HL-60 (cell line): ENCODE data around the gene SYCN.

Experiments used
- CTCF ChIP-seq: IDR thresholded peaks from one replicate; pipeline ENCODE4 v1.5.1; 2011; ENCODE audit warnings: low read length, control low read depth, inconsistent platforms; ENCODE audit not compliant: insufficient read depth
- POLR2AphosphoS5 ChIP-seq: IDR thresholded peaks from 2 replicates; pipeline ENCODE4 v1.6.1; 2012; ENCODE audit warnings: low read depth
- REST ChIP-seq: IDR thresholded peaks from 2 replicates; pipeline ENCODE4 v1.6.1; 2012; ENCODE audit warnings: low read depth; ENCODE audit not compliant: insufficient replicate concordance
- SPI1 ChIP-seq: IDR thresholded peaks from 2 replicates; pipeline ENCODE4 v1.6.1; 2012; ENCODE audit warnings: low read depth, mild to moderate bottlenecking, borderline replicate concordance

- no peak for TF ChIP-seq POLR2AphosphoS5
- TF ChIP-seq REST: no peak
- no peak for TF ChIP-seq CTCF
- TF ChIP-seq SPI1: no peak
Observed at GRCh38 chr19:39186391-39186790, 17.7 kb downstream of the SYCN start.
